ENCODE measurements around the gene AGAP9.
"Not testable (repeated sequence)": the region's sequence is repeated elsewhere in the genome, so short reads cannot be mapped to it uniquely, and the experiment has no call there.

Gene AGAP9

DNA sequence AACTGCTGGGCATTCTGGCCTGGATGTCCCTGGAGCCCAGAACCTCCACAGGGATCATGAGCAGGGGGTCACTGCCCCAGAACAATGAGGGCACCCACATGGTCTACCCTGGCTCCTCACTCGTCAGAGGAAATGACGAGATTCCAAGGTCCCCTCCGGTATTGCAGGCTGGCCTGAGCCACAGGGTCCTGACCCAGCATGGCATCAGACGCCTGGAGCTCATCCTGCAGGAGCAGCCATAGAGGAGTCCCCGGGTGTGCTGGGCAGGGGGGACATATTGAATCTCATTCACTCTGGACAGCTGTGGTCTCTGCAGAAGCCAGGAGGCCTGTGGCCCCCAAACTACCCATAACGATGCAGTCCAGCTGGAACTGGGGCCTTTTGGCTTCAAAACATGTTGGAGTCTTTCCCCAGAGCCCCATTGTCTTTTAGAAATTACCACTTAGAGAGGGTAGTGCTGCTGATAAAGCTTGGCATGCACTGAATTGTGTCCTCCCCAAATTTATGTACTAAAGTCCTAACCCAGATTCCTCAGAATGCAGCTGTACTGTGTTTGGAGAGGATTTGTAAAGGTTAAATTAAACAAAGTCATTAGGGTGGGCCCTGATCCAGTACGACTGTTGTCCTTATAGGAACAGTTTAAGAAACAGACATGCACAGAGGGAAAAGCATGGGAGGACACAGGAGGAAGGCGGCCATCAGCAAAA lies 67.2 kb downstream of the AGAP9 start:
- Histone ChIP-seq H3K4me1 (ENCODE audit: low read depth, poor library complexity, severe bottlenecking) (no peaks in the 10 kb centered on the region), H3K4me2 (no peak overlapping the region), H3K9ac (no peak overlapping the region), H3K36me3 (ENCODE audit: insufficient read depth) (no peaks in the 10 kb centered on the region), H2AFZ (ENCODE audit: low read depth) (no peak overlapping the region), H3K79me2 (ENCODE audit: insufficient read depth, low read depth) (no peaks in the 10 kb centered on the region), H3K27me3 (ENCODE audit: insufficient read depth, low read depth) (no peaks in the 10 kb centered on the region), H3K27ac (no peak overlapping the region), H4K20me1 (ENCODE audit: insufficient read depth) (no peaks in the 10 kb centered on the region), H3K4me3 (IDR thresholded peaks at IDR 0.05; ENCODE audit: insufficient read depth, low read depth, low read length) (no peak overlapping the region)
- TF ChIP-seq, protein P1, sequence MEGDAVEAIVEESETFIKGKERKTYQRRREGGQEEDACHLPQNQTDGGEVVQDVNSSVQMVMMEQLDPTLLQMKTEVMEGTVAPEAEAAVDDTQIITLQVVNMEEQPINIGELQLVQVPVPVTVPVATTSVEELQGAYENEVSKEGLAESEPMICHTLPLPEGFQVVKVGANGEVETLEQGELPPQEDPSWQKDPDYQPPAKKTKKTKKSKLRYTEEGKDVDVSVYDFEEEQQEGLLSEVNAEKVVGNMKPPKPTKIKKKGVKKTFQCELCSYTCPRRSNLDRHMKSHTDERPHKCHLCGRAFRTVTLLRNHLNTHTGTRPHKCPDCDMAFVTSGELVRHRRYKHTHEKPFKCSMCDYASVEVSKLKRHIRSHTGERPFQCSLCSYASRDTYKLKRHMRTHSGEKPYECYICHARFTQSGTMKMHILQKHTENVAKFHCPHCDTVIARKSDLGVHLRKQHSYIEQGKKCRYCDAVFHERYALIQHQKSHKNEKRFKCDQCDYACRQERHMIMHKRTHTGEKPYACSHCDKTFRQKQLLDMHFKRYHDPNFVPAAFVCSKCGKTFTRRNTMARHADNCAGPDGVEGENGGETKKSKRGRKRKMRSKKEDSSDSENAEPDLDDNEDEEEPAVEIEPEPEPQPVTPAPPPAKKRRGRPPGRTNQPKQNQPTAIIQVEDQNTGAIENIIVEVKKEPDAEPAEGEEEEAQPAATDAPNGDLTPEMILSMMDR (conservative IDR thresholded peaks at IDR 0.05; ENCODE audit: low read depth, low read length), result no peak

DNA sequence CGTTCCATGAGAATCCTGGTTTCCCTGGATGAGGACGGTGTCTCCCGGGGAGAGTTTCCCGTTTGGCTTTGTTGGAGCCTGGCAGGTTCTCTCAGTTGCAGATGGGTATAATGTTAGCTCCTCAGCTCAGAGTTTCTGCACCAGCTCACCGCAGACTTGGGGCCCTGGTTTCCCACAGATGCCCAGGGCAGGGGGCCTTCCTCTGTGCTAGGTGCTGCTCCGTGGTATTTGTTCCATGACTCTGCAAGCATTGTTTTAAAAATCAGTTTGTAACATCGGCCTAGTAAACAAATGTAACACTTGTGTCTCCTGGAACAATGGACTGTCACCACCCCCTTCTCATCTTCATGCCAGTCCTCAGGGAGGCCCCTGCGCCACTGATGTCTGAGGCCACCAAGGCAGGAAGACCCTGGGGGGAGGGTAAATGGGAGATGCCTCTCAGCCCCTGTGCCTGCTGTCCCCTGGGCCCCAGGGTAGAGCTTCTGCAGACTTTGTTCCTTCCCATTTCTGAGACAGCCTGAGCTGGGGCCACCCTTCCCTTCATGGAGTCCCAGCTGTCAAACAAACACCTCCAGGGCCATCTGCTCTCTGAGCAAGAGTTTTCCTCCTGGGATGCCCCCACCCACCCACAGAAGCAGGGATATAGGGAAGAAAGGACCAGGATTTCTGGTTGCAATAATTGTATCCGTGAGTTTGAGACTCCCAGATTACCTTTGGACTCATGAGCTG lies 67.9 kb downstream of the AGAP9 start:
- not testable (repeated sequence) for H2AFZ ChIP-seq (ENCODE audit: low read depth); H3K27me3 ChIP-seq (ENCODE audit: insufficient read depth, low read depth); H3K9ac ChIP-seq; H3K4me1 ChIP-seq (ENCODE audit: low read depth, poor library complexity, severe bottlenecking); H4K20me1 ChIP-seq (ENCODE audit: insufficient read depth); H3K36me3 ChIP-seq (ENCODE audit: insufficient read depth); H3K4me2 ChIP-seq; H3K27ac ChIP-seq; H3K4me3 ChIP-seq (IDR thresholded peaks at IDR 0.05; ENCODE audit: insufficient read depth, low read depth, low read length); H3K79me2 ChIP-seq (ENCODE audit: insufficient read depth, low read depth)

DNA sequence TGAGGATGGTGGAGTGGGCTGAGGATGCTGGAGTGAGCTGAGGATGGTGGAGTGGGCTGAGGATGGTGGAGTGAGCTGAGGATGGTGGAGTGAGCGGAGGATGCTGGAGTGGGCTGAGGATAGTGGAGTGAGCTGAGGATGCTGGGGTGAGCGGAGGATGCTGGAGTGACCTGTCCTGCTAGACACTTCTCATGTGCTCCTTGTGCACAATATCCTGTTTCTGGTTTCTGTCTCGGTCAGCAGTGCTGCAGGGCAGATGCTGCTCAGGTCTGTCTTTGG lies 68.7 kb downstream of the AGAP9 start:
- H3K79me2 ChIP-seq (ENCODE audit: insufficient read depth, low read depth), result no peaks in the 10 kb centered on the region
- H3K4me1 ChIP-seq (ENCODE audit: low read depth, poor library complexity, severe bottlenecking), result no peaks in the 10 kb centered on the region
- no peaks in the 10 kb centered on the region for H4K20me1 ChIP-seq (ENCODE audit: insufficient read depth)
- no peak overlapping the region for H3K27ac ChIP-seq
- no peaks in the 10 kb centered on the region for H3K27me3 ChIP-seq (ENCODE audit: insufficient read depth, low read depth)
- TF ChIP-seq, protein P1 (conservative IDR thresholded peaks at IDR 0.05; ENCODE audit: low read depth, low read length), result no peak
- H3K4me2 ChIP-seq, result no peak overlapping the region
- H3K9ac ChIP-seq, result no peak overlapping the region
- no peak overlapping the region for H3K4me3 ChIP-seq (IDR thresholded peaks at IDR 0.05; ENCODE audit: insufficient read depth, low read depth, low read length)
- no peaks in the 10 kb centered on the region for H3K36me3 ChIP-seq (ENCODE audit: insufficient read depth)
- H2AFZ ChIP-seq (ENCODE audit: low read depth), result no peak overlapping the region

DNA sequence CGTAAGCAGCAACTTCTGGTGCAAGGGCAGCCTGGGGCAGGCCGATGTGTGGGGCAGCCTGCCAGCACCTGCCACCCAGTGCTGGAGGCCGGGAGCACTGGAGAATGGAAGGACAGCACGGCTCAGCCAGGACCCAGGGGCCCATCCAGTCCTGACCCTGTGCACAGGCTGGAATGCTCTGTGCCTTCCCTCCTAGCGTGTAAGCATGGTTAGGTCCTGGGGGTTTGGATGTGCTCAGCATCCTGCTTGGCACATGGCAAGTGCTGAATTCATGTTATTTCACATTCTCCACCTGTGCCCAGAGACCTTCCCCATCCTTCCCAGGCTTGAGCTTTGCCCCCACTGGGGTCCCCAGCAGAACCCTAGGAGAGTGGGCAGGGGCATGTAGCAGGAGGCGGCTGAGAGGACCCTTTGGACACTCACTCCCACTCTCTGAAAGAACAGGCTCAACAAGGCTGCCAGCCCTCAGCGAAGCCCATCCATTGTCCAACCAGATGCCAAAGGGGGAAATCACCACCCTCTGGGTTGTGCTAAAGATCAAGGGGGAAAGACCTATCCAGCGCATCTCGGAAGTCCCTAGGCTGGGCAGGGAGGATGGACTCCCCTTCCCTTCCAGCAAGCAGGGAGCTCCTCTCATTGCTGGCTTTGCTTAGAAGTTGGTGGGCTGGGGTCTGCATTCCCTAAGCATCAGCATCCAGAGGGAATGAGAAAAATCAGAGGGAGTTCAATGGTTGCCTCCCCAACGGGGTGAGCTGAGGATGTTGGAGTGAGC lies 69.2 kb downstream of the AGAP9 start:
- no peaks in the 10 kb centered on the region for H3K4me1 ChIP-seq (ENCODE audit: low read depth, poor library complexity, severe bottlenecking)
- H3K4me2 ChIP-seq, result no peak overlapping the region
- H3K4me3 ChIP-seq (IDR thresholded peaks at IDR 0.05; ENCODE audit: insufficient read depth, low read depth, low read length), result no peak overlapping the region
- no peaks in the 10 kb centered on the region for H4K20me1 ChIP-seq (ENCODE audit: insufficient read depth)
- H3K36me3 ChIP-seq (ENCODE audit: insufficient read depth), result no peaks in the 10 kb centered on the region
- no peak overlapping the region for H3K9ac ChIP-seq
- H2AFZ ChIP-seq (ENCODE audit: low read depth), result no peak overlapping the region
- H3K27me3 ChIP-seq (ENCODE audit: insufficient read depth, low read depth), result no peaks in the 10 kb centered on the region
- no peak overlapping the region for H3K27ac ChIP-seq
- H3K79me2 ChIP-seq (ENCODE audit: insufficient read depth, low read depth), result no peaks in the 10 kb centered on the region
- TF ChIP-seq, protein P1 (conservative IDR thresholded peaks at IDR 0.05; ENCODE audit: low read depth, low read length), result no peak
